PC-9 (cell line): ENCODE results near the gene PCGF2. TPM values are rescaled to one million over a fixed set of nuclear protein-coding genes. Genes with fewer than 3 reads are reported as not detected.

ENCODE experiments used
- BruUV-seq: library from RNA; stranded (reverse); fragments of 400-500 nt; replicated peaks from 2 replicates; lab custom pipeline; 2021; lab: Mats Ljungman, UMichigan
- CTCF ChIA-PET: fragments of 300-600 bp; sonication (Branson Sonifier 250); formaldehyde crosslinking; loops from one replicate; lab custom pipeline; 2022; ENCODE audit warnings: antibody characterized with exemption; lab: Charles Lee
- POLR2A ChIA-PET: fragments of 300-600 bp; sonication (Branson Sonifier 250); formaldehyde crosslinking; loops from one replicate; lab custom pipeline; 2022; ENCODE audit warnings: antibody characterized with exemption; ENCODE audit not compliant: unreplicated experiment; lab: Charles Lee
- DNase-seq, 2 experiments: peaks; one replicate each; pipeline versions ENCODE4 v3.0.0 to v3.0.0-alpha.2; 2015 to 2022; ENCODE audit warnings: mixed read lengths in 1 of 2
- H2AFZ ChIP-seq: fragments of 200-600 bp; sonication (generic); 2 replicates; pipeline ENCODE4 v1.8.1; 2017; ENCODE audit warnings: antibody characterized with exemption
- H3F3A ChIP-seq: fragments of 200-600 bp; sonication (generic); 2 replicates; pipeline ENCODE4 v1.8.1; 2017; ENCODE audit warnings: antibody characterized with exemption, mild to moderate bottlenecking, low read depth; ENCODE audit not compliant: insufficient read depth
- H3K27ac ChIP-seq: fragments of 200-600 bp; sonication (generic); 2 replicates; pipeline ENCODE4 v1.6.1; 2016; ENCODE audit warnings: mixed run types
- H3K27me3 ChIP-seq: fragments of 200-600 bp; sonication (generic); 2 replicates; pipeline ENCODE4 v1.6.1; 2016; ENCODE audit warnings: low read depth, mixed run types; ENCODE audit not compliant: insufficient read depth
- H3K36me3 ChIP-seq: fragments of 200-600 bp; sonication (generic); 2 replicates; pipeline ENCODE4 v1.6.1; 2016; ENCODE audit warnings: low read depth, mixed run types
- H3K4me1 ChIP-seq: fragments of 200-600 bp; sonication (generic); replicated peaks from 2 replicates; pipeline ENCODE4 v1.6.1; 2016; ENCODE audit warnings: mixed run types; ENCODE audit not compliant: insufficient read depth
- H3K4me2 ChIP-seq: fragments of 200-600 bp; sonication (generic); 2 replicates; pipeline ENCODE4 v1.6.1; 2017; ENCODE audit warnings: mixed run types
- H3K4me3 ChIP-seq: fragments of 200-600 bp; sonication (generic); 2 replicates; pipeline ENCODE4 v1.6.1; 2016; ENCODE audit warnings: mixed run types
- H3K79me2 ChIP-seq: fragments of 200-600 bp; sonication (generic); 2 replicates; pipeline ENCODE4 v1.6.1; 2017; ENCODE audit warnings: low read depth, mixed run types
- H3K9me2 ChIP-seq: fragments of 200-600 bp; sonication (generic); 2 replicates; pipeline ENCODE4 v1.8.1; 2017; ENCODE audit warnings: mild to moderate bottlenecking; ENCODE audit not compliant: insufficient read depth
- H3K9me3 ChIP-seq: fragments of 200-600 bp; sonication (generic); 2 replicates; pipeline ENCODE4 v1.8.1; 2016; ENCODE audit warnings: low read depth; ENCODE audit not compliant: insufficient read depth
- H4K20me1 ChIP-seq: fragments of 200-600 bp; sonication (generic); 2 replicates; pipeline ENCODE4 v1.8.1; 2017; ENCODE audit not compliant: insufficient read depth
- EZH2 ChIP-seq: fragments of 200-600 bp; sonication (generic); IDR thresholded peaks from 2 replicates; pipeline ENCODE4 v1.8.0; 2017; ENCODE audit warnings: antibody characterized with exemption, low read depth
- intact Hi-C: fragments of 100-400 bp; cut with micrococcal nuclease; formaldehyde crosslinking; loops from one replicate; pipeline ENCODE4 v1.10.0; 2022; ENCODE audit not compliant: unreplicated experiment
- total RNA-seq: library from RNA; stranded (reverse); gene quantifications from 2 replicates; pipeline ENCODE4 v1.2.3, GENCODE V29; 2021
- TF ChIP-seq, protein P1 (sequence below): fragments of 200-600 bp; sonication (generic); conservative IDR thresholded peaks from 2 replicates; pipeline ENCODE4 v1.6.1; 2017; ENCODE audit warnings: mixed run types, antibody characterized with exemption, mild to moderate bottlenecking, moderate library complexity

Gene PCGF2
- total RNA-seq, 1 experiment from 2014 or later, result 43.3 TPM

DNA sequence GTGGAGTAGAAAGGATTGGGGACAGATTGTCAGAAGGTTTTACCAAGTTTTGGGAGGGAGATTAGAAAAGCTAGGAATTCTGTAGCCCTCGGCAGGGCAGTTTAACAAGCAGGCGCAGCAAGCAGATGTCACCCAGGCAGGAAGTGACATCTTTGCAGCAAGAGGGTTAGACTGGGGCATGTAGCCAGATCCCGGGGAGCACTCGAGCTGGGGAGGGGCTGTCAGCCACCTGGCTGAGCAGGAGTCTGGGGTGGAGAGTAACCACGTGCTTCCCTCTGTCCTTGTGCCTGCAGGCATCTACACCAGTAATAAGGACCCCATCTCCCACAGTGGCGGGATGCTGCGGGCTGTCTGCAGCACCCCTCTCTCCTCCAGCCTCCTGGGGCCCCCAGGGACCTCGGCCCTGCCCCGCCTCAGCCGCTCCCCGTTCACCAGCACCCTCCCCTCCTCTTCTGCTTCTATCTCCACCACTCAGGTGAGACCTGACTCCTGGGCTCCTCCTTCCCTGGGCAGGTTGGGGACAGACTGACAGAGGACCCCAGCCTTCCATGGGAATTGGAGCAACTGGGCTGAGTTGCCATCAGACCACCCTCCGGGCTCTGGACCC is 30.9 kb downstream of the PCGF2 start:
- no peak overlapping the region for H3K4me3 ChIP-seq

DNA sequence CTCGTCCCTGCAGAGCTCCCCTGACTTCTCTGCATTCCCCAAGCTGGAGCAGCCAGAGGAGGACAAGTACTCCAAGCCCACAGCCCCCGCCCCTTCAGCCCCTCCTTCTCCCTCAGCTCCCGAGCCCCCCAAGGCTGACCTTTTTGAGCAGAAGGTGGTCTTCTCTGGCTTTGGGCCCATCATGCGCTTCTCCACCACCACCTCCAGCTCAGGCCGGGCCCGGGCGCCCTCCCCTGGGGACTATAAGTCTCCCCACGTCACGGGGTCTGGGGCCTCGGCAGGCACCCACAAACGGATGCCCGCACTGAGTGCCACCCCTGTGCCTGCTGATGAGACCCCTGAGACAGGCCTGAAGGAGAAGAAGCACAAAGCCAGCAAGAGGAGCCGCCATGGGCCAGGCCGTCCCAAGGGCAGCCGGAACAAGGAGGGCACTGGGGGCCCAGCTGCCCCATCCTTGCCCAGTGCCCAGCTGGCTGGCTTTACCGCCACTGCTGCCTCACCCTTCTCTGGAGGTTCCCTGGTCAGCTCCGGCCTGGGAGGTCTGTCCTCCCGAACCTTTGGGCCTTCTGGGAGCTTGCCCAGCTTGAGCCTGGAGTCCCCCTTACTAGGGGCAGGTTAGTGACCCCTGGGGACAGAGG is 31.6 kb downstream of the PCGF2 start:
- H3F3A ChIP-seq, result peaks cover 37% of the 10 kb centered on the region; the same call in 1 of the 2 replicates
- no TSS peak for BruUV-seq
- no peaks in the 10 kb centered on the region for H3K9me2 ChIP-seq
- TF ChIP-seq, protein P1, sequence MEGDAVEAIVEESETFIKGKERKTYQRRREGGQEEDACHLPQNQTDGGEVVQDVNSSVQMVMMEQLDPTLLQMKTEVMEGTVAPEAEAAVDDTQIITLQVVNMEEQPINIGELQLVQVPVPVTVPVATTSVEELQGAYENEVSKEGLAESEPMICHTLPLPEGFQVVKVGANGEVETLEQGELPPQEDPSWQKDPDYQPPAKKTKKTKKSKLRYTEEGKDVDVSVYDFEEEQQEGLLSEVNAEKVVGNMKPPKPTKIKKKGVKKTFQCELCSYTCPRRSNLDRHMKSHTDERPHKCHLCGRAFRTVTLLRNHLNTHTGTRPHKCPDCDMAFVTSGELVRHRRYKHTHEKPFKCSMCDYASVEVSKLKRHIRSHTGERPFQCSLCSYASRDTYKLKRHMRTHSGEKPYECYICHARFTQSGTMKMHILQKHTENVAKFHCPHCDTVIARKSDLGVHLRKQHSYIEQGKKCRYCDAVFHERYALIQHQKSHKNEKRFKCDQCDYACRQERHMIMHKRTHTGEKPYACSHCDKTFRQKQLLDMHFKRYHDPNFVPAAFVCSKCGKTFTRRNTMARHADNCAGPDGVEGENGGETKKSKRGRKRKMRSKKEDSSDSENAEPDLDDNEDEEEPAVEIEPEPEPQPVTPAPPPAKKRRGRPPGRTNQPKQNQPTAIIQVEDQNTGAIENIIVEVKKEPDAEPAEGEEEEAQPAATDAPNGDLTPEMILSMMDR, result no peak
- no peak for TF ChIP-seq EZH2
- intact Hi-C loops, result no loop called here
- no peaks in the 10 kb centered on the region for H3K27me3 ChIP-seq
- CTCF ChIA-PET, result interaction anchor here (0.7 kb wide), 1 partner anchor 39 kb away, joined by 3 read pairs; no protein-coding TSS in a partner anchor
- H3K27ac ChIP-seq, result no peak overlapping the region
- H3K4me2 ChIP-seq, result no peak overlapping the region
- POLR2A ChIA-PET, result no interaction called here
- H4K20me1 ChIP-seq, result no peaks in the 10 kb centered on the region; the same call in none of the 2 replicates
- no peaks in the 10 kb centered on the region for H3K4me1 ChIP-seq
- no peak for DNase-seq
- H3K9me3 ChIP-seq, result no peaks in the 10 kb centered on the region
- H3K4me3 ChIP-seq, result no peak overlapping the region
- H3K36me3 ChIP-seq, result peaks cover 6% of the 10 kb centered on the region; the same call in 1 of the 2 replicates
- H3K79me2 ChIP-seq, result no peaks in the 10 kb centered on the region
- no peak overlapping the region for H2AFZ ChIP-seq

More for the DNA sequence above, 30.9 kb downstream of the PCGF2 start:
- Histone ChIP-seq H3F3A (peaks cover 37% of the 10 kb centered on the region; the same call in 1 of the 2 replicates), H3K27ac (no peak overlapping the region), H2AFZ (no peak overlapping the region), H3K27me3 (no peaks in the 10 kb centered on the region), H3K4me1 (no peaks in the 10 kb centered on the region), H3K4me2 (no peak overlapping the region), H3K9me2 (no peaks in the 10 kb centered on the region), H3K9me3 (no peaks in the 10 kb centered on the region), H3K36me3 (peaks cover 6% of the 10 kb centered on the region; the same call in 1 of the 2 replicates), H3K79me2 (no peaks in the 10 kb centered on the region), H4K20me1 (no peaks in the 10 kb centered on the region; the same call in 1 of the 2 replicates)
- TF ChIP-seq, protein P1, result no peak
- no peak for TF ChIP-seq EZH2
- no peak for DNase-seq
- intact Hi-C loops, result no loop called here
- CTCF ChIA-PET, result no interaction called here
- POLR2A ChIA-PET, result no interaction called here
- BruUV-seq, result no TSS peak

DNA sequence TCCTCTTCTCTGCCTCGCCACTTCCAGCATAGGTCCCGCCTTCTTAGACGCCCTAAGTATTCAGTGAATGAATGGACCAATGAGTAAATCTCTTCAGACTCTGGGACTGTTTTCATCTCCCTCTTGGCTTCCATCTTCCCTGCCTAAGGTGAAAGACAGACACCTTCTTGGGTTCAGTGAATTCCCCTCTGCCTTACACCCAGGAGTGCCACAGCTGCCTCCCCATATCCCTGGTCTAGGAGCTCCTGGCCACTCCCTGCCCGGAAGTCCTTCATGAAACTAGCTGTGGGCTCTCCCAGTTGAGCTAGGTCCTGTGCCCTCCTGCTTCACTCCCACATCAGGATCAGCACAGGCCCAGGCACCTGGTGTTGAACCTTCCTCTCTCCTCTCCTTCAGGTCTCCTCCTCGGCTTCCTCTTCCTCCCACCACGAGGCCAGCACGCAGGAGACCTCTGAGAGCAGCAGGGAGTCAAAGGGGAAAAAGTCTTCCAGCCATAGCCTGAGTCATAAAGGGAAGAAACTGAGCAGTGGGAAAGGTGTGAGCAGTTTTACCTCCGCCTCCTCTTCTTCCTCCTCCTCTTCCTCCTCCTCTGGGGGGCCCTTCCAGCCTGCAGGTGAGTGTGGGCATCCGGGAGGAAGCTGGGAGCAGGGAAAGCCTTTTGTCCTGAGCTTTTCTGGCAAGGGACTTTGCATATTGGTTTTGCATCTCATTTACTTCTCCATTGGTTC is 32.8 kb downstream of the PCGF2 start:
- POLR2A ChIA-PET, result interaction anchor here (0.6 kb wide), 1 partner anchor 36 kb away, joined by 3 read pairs; no protein-coding TSS in a partner anchor
- Histone ChIP-seq H3K36me3 (peaks cover 6% of the 10 kb centered on the region; the same call in 1 of the 2 replicates), H3K9me2 (no peaks in the 10 kb centered on the region), H2AFZ (no peak overlapping the region), H3K9me3 (no peaks in the 10 kb centered on the region), H3K27ac (no peak overlapping the region), H3K79me2 (no peaks in the 10 kb centered on the region; the same call in 1 of the 2 replicates), H3K4me3 (no peak overlapping the region), H3K4me2 (no peak overlapping the region), H3F3A (peaks cover 33% of the 10 kb centered on the region; the same call in 1 of the 2 replicates), H4K20me1 (peaks cover 7% of the 10 kb centered on the region), H3K4me1 (no peaks in the 10 kb centered on the region), H3K27me3 (no peaks in the 10 kb centered on the region)
- CTCF ChIA-PET, result no interaction called here
- intact Hi-C loops, result no loop called here
- no peak for TF ChIP-seq EZH2
- TF ChIP-seq, protein P1, result no peak
- BruUV-seq, result no TSS peak
- no peak for DNase-seq
